Mesenchymal stem cell (in vitro differentiated cells and primary cell): ENCODE measurements around the gene DYNLT4.

Source experiments
- DNase-seq: peaks from one replicate; pipeline ENCODE4 v3.0.0-alpha.2; 2013
- H2AFZ ChIP-seq: one replicate; pipeline ENCODE4 v1.6.1; 2013; ENCODE audit warnings: low read depth, mild to moderate bottlenecking, control low read depth, inconsistent platforms, low read length, moderate library complexity
- H2AK5ac ChIP-seq: 2 replicates; pipeline ENCODE4 v1.6.1; 2013; ENCODE audit warnings: low read length, moderate library complexity, mild to moderate bottlenecking, inconsistent platforms; ENCODE audit not compliant: severe bottlenecking
- H2BK120ac ChIP-seq: one replicate; pipeline ENCODE4 v1.6.1; 2013; ENCODE audit warnings: low read depth, mild to moderate bottlenecking, inconsistent platforms, low read length, moderate library complexity
- H2BK12ac ChIP-seq, 2 experiments: one replicate each; pipeline ENCODE4 v1.6.1; 2013; ENCODE audit warnings: inconsistent platforms in 2 of 2, low read length in 2 of 2, mild to moderate bottlenecking in 2 of 2, moderate library complexity in 2 of 2, control low read depth in 1 of 2
- H2BK15ac ChIP-seq: one replicate; pipeline ENCODE4 v1.6.1; 2013; ENCODE audit warnings: mild to moderate bottlenecking, low read depth, inconsistent platforms; ENCODE audit not compliant: poor library complexity, severe bottlenecking
- H2BK5ac ChIP-seq: 2 replicates; pipeline ENCODE4 v1.6.1; 2013; ENCODE audit warnings: low read depth, mild to moderate bottlenecking, low read length, control low read depth, inconsistent platforms; ENCODE audit not compliant: poor library complexity, severe bottlenecking
- H3K14ac ChIP-seq, 2 experiments: one replicate each; pipeline ENCODE4 v1.6.1; 2013; ENCODE audit warnings: inconsistent platforms in 2 of 2, low read length in 2 of 2, control low read depth in 1 of 2, mild to moderate bottlenecking in 1 of 2, moderate library complexity in 1 of 2
- H3K18ac ChIP-seq, 2 experiments: one replicate each; pipeline ENCODE4 v1.6.1; 2013; ENCODE audit warnings: inconsistent platforms in 2 of 2, low read length in 2 of 2, control low read depth in 1 of 2, low read depth in 1 of 2, mild to moderate bottlenecking in 1 of 2
- H3K23ac ChIP-seq, 2 experiments: one replicate each; pipeline ENCODE4 v1.6.1; 2013; ENCODE audit warnings: inconsistent platforms in 2 of 2, low read length in 2 of 2, mild to moderate bottlenecking in 2 of 2, moderate library complexity in 2 of 2, control low read depth in 1 of 2
- H3K27ac ChIP-seq: 2 replicates; pipeline ENCODE4 v1.5.1; 2013; ENCODE audit warnings: mild to moderate bottlenecking, moderate library complexity, low read length, control low read depth, inconsistent platforms; ENCODE audit not compliant: poor library complexity, severe bottlenecking
- H3K27me3 ChIP-seq, 2 experiments: 2 replicates each; pipeline versions ENCODE4 v1.6.1 to v1.7.0; 2013; ENCODE audit warnings: low read length in 2 of 2, mild to moderate bottlenecking in 2 of 2, moderate library complexity in 2 of 2, control low read depth in 1 of 2, inconsistent platforms in 1 of 2; ENCODE audit not compliant: control insufficient read depth in 1 of 2, insufficient read depth in 1 of 2
- H3K36me3 ChIP-seq, 2 experiments: 2 replicates each; pipeline versions ENCODE4 v1.6.1 to v1.7.0; 2013; ENCODE audit warnings: low read length in 2 of 2, control low read depth in 1 of 2, inconsistent platforms in 1 of 2, low read depth in 1 of 2, mild to moderate bottlenecking in 1 of 2; ENCODE audit not compliant: insufficient read depth in 2 of 2, control insufficient read depth in 1 of 2
- H3K4ac ChIP-seq, 2 experiments: one replicate each; pipeline ENCODE4 v1.6.1; 2013; ENCODE audit warnings: inconsistent platforms in 2 of 2, low read length in 2 of 2, mild to moderate bottlenecking in 2 of 2, moderate library complexity in 2 of 2, control low read depth in 1 of 2, low read depth in 1 of 2
- H3K4me1 ChIP-seq: 2 replicates; pipeline ENCODE4 v1.6.1; 2013; ENCODE audit warnings: low read depth, low read length, control low read depth; ENCODE audit not compliant: control insufficient read depth, insufficient read depth
- H3K4me2 ChIP-seq: 2 replicates; pipeline ENCODE4 v1.6.1; 2013; ENCODE audit warnings: low read length, mild to moderate bottlenecking, inconsistent platforms; ENCODE audit not compliant: poor library complexity, severe bottlenecking
- H3K4me3 ChIP-seq, 2 experiments: 2 replicates each; pipeline versions ENCODE4 v1.5.1 to v1.7.0; 2013; ENCODE audit warnings: low read length in 2 of 2, mild to moderate bottlenecking in 2 of 2, control low read depth in 1 of 2, low read depth in 1 of 2; ENCODE audit not compliant: insufficient read depth in 1 of 2
- H3K79me1 ChIP-seq: replicated peaks from 2 replicates; pipeline ENCODE4 v1.6.1; 2013; ENCODE audit warnings: mild to moderate bottlenecking, control low read depth, low read length, inconsistent platforms; ENCODE audit not compliant: poor library complexity, severe bottlenecking
- H3K9ac ChIP-seq: 2 replicates; pipeline ENCODE4 v1.7.0; 2013; ENCODE audit warnings: mild to moderate bottlenecking, low read length, moderate library complexity
- H3K9me3 ChIP-seq: 2 replicates; pipeline ENCODE4 v1.7.0; 2013; ENCODE audit warnings: mild to moderate bottlenecking, low read length; ENCODE audit not compliant: control insufficient read depth
- H4K8ac ChIP-seq: one replicate; pipeline ENCODE4 v1.6.1; 2013; ENCODE audit warnings: inconsistent platforms, mild to moderate bottlenecking, low read length, moderate library complexity
- H4K91ac ChIP-seq: one replicate; pipeline ENCODE4 v1.6.1; 2013; ENCODE audit warnings: mild to moderate bottlenecking, low read length, inconsistent platforms
- WGBS: methylation state at CpG from one replicate; pipeline ENCODE4 v1.1.7; 2013; ENCODE audit warnings: mixed read lengths; 5-methylcytosine and 5-hydroxymethylcytosine counted together

Gene DYNLT4

DNA sequence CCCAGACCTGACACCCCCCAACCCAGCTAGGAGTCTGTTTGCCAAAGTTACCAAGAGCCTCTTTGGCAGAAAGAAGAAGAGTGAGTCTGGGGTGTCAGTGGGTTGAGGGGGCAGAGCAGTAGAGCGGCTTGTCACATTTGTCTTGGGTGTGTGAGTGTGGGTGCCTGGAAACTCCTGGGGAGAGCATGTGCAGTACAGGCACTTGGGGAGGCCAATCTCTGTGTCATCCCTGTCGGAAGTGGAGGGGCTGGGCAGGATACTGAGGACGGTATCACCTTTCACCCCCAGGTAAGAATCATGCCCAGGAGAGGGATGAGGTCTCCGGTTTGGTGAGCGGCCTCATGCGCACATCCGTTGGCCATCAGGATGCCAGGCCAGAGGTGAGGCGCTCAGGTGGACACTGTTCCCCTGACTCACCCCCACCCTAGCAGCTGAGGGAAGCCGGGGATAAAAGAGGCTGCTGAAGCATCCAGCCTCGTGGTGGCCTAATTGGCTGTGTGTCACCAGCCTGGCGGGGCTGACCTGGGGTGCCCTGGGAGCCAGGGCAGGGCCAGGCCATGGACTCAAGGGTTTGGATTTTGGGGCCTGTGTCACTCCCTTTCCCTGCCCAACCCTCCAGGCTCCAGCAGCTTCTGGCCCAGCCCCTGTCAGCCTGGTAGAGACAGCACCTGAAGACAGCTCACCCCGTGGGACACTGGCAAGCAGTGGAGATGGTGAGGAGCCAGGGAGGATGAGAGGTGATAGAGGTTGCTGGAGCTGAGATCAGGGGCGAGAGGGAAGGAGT, 3.6 kb downstream of the DYNLT4 start:
- Histone ChIP-seq H3K36me3 (peaks cover 52 to 53% of the 10 kb centered on the region in 2 experiments), H3K14ac (peak overlapping the region in 1 of 2 experiments; percentile 35), H2AFZ (no peak overlapping the region), H2BK5ac (no peak overlapping the region), H3K9me3 (no peaks in the 10 kb centered on the region), H3K18ac (no peak overlapping the region), H4K91ac (peak overlapping the region; percentile 53), H2BK12ac (peak overlapping the region; percentile 49 to 51), H3K4me3 (peak overlapping the region in 1 of 2 experiments; percentile 90), H3K9ac (peak overlapping the region; percentile 94), H3K79me1 (peaks cover 7% of the 10 kb centered on the region), H2BK15ac (no peak overlapping the region), H2BK120ac (no peak overlapping the region), H3K4ac (no peak overlapping the region), H3K4me2 (no peak overlapping the region), H3K4me1 (peaks cover 65% of the 10 kb centered on the region), H3K27ac (no peak overlapping the region), H4K8ac (peak overlapping the region; percentile 4), H3K23ac (no peak overlapping the region), H2AK5ac (no peak overlapping the region), H3K27me3 (no peaks in the 10 kb centered on the region)
- WGBS, result 95% methylated on average over 13 of the region's 13 CpGs
- no peak for DNase-seq

DNA sequence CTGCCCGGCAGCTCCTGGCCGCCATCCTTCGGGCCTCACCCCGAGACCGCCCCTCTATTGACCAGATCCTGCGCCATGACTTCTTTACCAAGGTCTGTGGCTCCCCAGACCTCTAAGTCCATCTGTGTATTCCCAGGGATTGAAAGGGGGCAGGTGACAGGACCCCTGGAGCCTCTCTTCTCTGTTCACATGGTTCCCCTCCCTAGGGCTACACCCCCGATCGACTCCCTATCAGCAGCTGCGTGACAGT, 4.2 kb downstream of the DYNLT4 start:
- WGBS, result 99% methylated on average over 6 of the region's 9 CpGs
- Histone ChIP-seq H4K91ac (peak overlapping the region; percentile 45), H2AK5ac (no peak overlapping the region), H3K23ac (peak overlapping the region in 1 of 2 experiments; percentile 10), H3K9me3 (no peaks in the 10 kb centered on the region), H2BK15ac (no peak overlapping the region), H2BK5ac (no peak overlapping the region), H2BK12ac (peak overlapping the region; percentile 49 to 56), H3K14ac (peak overlapping the region in 1 of 2 experiments; percentile 86), H2AFZ (no peak overlapping the region), H3K79me1 (peaks cover 7% of the 10 kb centered on the region), H4K8ac (peak overlapping the region; percentile 4), H3K4me2 (no peak overlapping the region), H3K27me3 (no peaks in the 10 kb centered on the region), H2BK120ac (no peak overlapping the region), H3K27ac (no peak overlapping the region), H3K4me3 (peak overlapping the region in 1 of 2 experiments; percentile 90), H3K4me1 (peaks cover 61% of the 10 kb centered on the region), H3K4ac (no peak overlapping the region), H3K9ac (peak overlapping the region; percentile 94), H3K36me3 (peaks cover 52 to 53% of the 10 kb centered on the region in 2 experiments), H3K18ac (peak overlapping the region in 1 of 2 experiments; percentile 61)
- no peak for DNase-seq

DNA sequence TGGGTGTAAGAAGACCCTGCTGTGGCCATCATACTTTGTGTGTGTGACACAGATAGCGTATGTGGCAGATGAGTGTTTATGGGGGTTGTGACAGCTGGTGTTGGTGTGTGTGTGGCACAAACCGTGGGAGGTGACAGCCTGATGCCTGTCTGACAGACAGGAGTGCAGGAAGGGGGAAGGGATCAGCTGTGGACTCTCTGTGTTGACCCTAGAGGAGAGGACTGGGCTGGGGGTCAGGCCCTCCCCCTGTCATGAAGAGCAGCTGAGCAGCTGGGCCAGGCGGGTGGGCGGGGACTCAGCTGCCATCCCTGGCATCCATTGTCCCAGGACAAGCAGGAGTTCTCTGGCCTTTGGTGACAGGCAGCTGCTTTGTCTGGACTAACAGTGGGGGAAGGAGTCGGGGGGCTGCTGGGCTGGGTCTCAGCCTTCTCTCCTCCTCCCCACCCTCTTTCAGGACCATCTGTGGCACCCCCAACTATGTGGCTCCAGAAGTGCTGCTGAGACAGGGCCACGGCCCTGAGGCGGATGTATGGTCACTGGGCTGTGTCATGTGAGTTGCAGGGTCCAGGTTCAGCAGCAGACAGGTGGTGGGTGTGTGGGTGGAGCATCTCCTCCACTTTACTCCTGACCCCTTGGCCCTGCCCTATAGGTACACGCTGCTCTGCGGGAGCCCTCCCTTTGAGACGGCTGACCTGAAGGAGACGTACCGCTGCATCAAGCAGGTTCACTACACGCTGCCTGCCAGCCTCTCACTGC, 4.7 kb downstream of the DYNLT4 start:
- H2BK5ac ChIP-seq, result no peak overlapping the region
- H3K27ac ChIP-seq, result no peak overlapping the region
- peak overlapping the region; percentile 94 for H3K9ac ChIP-seq
- H4K8ac ChIP-seq, result no peak overlapping the region
- H3K4me1 ChIP-seq, result peaks cover 56% of the 10 kb centered on the region
- H2AFZ ChIP-seq, result no peak overlapping the region
- no peak for DNase-seq
- H3K4me3 ChIP-seq, result peak overlapping the region in 1 of 2 experiments; percentile 90
- H3K23ac ChIP-seq, result peak overlapping the region in 1 of 2 experiments; percentile 36
- 91% methylated on average over 10 of the region's 13 CpGs for WGBS
- H3K27me3 ChIP-seq, result no peaks in the 10 kb centered on the region
- H2BK120ac ChIP-seq, result no peak overlapping the region
- H2BK12ac ChIP-seq, result peak overlapping the region; percentile 49 to 56
- no peaks in the 10 kb centered on the region for H3K9me3 ChIP-seq
- peaks cover 7% of the 10 kb centered on the region for H3K79me1 ChIP-seq
- peaks cover 52 to 53% of the 10 kb centered on the region in 2 experiments for H3K36me3 ChIP-seq
- no peak overlapping the region for H2AK5ac ChIP-seq
- peak overlapping the region; percentile 72 for H3K4me2 ChIP-seq
- peak overlapping the region in 1 of 2 experiments; percentile 61 for H3K18ac ChIP-seq
- H3K14ac ChIP-seq, result peak overlapping the region in 1 of 2 experiments; percentile 86
- H3K4ac ChIP-seq, result no peak overlapping the region
- peak overlapping the region; percentile 45 for H4K91ac ChIP-seq
- H2BK15ac ChIP-seq, result no peak overlapping the region
